IMR-90 (cell line): Measurements from ENCODE around the gene CTSO. TPM values are rescaled to one million over a fixed set of nuclear protein-coding genes. Genes with fewer than 3 reads are reported as not detected.

Source experiments
- ATAC-seq: fragments of 200-7000 bp; cut with Tn5 transposase; 2 replicates; pipeline ENCODE4 v1.9.1; 2020; ENCODE audit warnings: low read depth, mild to moderate bottlenecking, moderate library complexity
- BruUV-seq: library from RNA; stranded (reverse); fragments of 400-500 nt; replicated peaks from 2 replicates; lab custom pipeline; 2021; lab: Mats Ljungman, UMichigan
- CTCF ChIA-PET: fragments of 300-600 bp; formaldehyde crosslinking; extraction: SDS; loops from one replicate; lab custom pipeline; 2021; ENCODE audit warnings: antibody characterized with exemption; lab: Yijun Ruan, JAX
- POLR2A ChIA-PET: fragments of 300-600 bp; sonication (Branson Sonifier 250); formaldehyde crosslinking; loops from one replicate; lab custom pipeline; 2022; ENCODE audit warnings: antibody characterized with exemption; ENCODE audit not compliant: unreplicated experiment; lab: Charles Lee
- DNase-seq: peaks from one replicate; pipeline ENCODE4 v3.0.0; 2013
- H2AFZ ChIP-seq: replicated peaks from 2 replicates; pipeline ENCODE3; 2013; ENCODE audit warnings: low read length, mild to moderate bottlenecking; ENCODE audit not compliant: poor library complexity
- H2AK5ac ChIP-seq: 2 replicates; pipeline ENCODE4 v1.6.1; 2013; ENCODE audit warnings: low read depth, low read length, inconsistent platforms
- H2AK9ac ChIP-seq: replicated peaks from 2 replicates; pipeline ENCODE3; 2013; ENCODE audit warnings: mild to moderate bottlenecking, low read depth, low read length, moderate library complexity; ENCODE audit not compliant: poor library complexity
- H2BK120ac ChIP-seq: 2 replicates; pipeline ENCODE4 v1.6.1; 2013; ENCODE audit warnings: low read depth, low read length, inconsistent platforms
- H2BK15ac ChIP-seq: 3 replicates; pipeline ENCODE4 v1.6.1; 2013; ENCODE audit warnings: low read depth, low read length, inconsistent platforms
- H2BK20ac ChIP-seq: 2 replicates; pipeline ENCODE4 v1.6.1; 2013; ENCODE audit warnings: low read depth, mild to moderate bottlenecking, inconsistent platforms, low read length, moderate library complexity
- H2BK5ac ChIP-seq: 2 replicates; pipeline ENCODE4 v1.6.1; 2013; ENCODE audit warnings: mild to moderate bottlenecking, low read depth, low read length, inconsistent platforms; ENCODE audit not compliant: poor library complexity, severe bottlenecking
- H3K14ac ChIP-seq: replicated peaks from 2 replicates; pipeline ENCODE4 v1.6.1; 2013; ENCODE audit warnings: low read depth, low read length, inconsistent platforms
- H3K18ac ChIP-seq: 2 replicates; pipeline ENCODE4 v1.6.1; 2013; ENCODE audit warnings: low read depth, low read length, control low read depth
- H3K23ac ChIP-seq: 2 replicates; pipeline ENCODE4 v1.6.1; 2013; ENCODE audit warnings: low read depth, low read length, inconsistent platforms
- H3K27ac ChIP-seq: 2 replicates; pipeline ENCODE4 v1.5.1; 2013; ENCODE audit warnings: mild to moderate bottlenecking, control low read depth, low read length; ENCODE audit not compliant: insufficient read depth
- H3K27me3 ChIP-seq: 2 replicates; pipeline ENCODE4 v1.6.1; 2013; ENCODE audit warnings: low read length; ENCODE audit not compliant: control insufficient read depth, insufficient read depth
- H3K36me3 ChIP-seq: 2 replicates; pipeline ENCODE4 v1.6.1; 2013; ENCODE audit warnings: low read length, mixed read lengths; ENCODE audit not compliant: control insufficient read depth, insufficient read depth
- H3K4ac ChIP-seq: 2 replicates; pipeline ENCODE4 v1.6.1; 2013; ENCODE audit warnings: low read depth, low read length, inconsistent platforms
- H3K4me1 ChIP-seq: 2 replicates; pipeline ENCODE4 v1.6.1; 2013; ENCODE audit warnings: low read length, mixed read lengths; ENCODE audit not compliant: control insufficient read depth, insufficient read depth
- H3K4me2 ChIP-seq: 2 replicates; pipeline ENCODE4 v1.6.1; 2013; ENCODE audit warnings: low read depth, mild to moderate bottlenecking, control low read depth, low read length, moderate library complexity
- H3K4me3 ChIP-seq: 2 replicates; pipeline ENCODE4 v1.5.1; 2013; ENCODE audit warnings: low read depth, mild to moderate bottlenecking, control low read depth, low read length, moderate library complexity; ENCODE audit not compliant: insufficient read depth
- H3K56ac ChIP-seq: 2 replicates; pipeline ENCODE4 v1.6.1; 2013; ENCODE audit warnings: low read length, inconsistent platforms; ENCODE audit not compliant: insufficient read depth; ENCODE audit errors: extremely low read depth
- H3K79me1 ChIP-seq, 2 experiments: 2 replicates each; pipeline ENCODE4 v1.6.1; 2013; ENCODE audit warnings: low read length in 2 of 2, inconsistent platforms in 1 of 2, low read depth in 1 of 2
- H3K9ac ChIP-seq: 2 replicates; pipeline ENCODE4 v1.6.1; 2013; ENCODE audit warnings: low read depth, low read length, control low read depth
- H3K9me1 ChIP-seq: 2 replicates; pipeline ENCODE4 v1.6.1; 2013; ENCODE audit warnings: low read length, inconsistent platforms; ENCODE audit not compliant: insufficient read depth
- H3K9me3 ChIP-seq: 2 replicates; pipeline ENCODE4 v1.6.1; 2013; ENCODE audit warnings: low read length; ENCODE audit not compliant: control insufficient read depth, insufficient read depth
- H4K20me1 ChIP-seq: 2 replicates; pipeline ENCODE4 v1.6.1; 2013; ENCODE audit warnings: low read length, inconsistent platforms; ENCODE audit not compliant: insufficient read depth
- H4K5ac ChIP-seq: 2 replicates; pipeline ENCODE4 v1.6.1; 2013; ENCODE audit warnings: mild to moderate bottlenecking, low read depth, low read length, control low read depth
- H4K8ac ChIP-seq, 2 experiments: 2 replicates each; pipeline ENCODE4 v1.6.1; 2013; ENCODE audit warnings: low read depth in 2 of 2, low read length in 2 of 2, control low read depth in 1 of 2, inconsistent platforms in 1 of 2
- H4K91ac ChIP-seq: 2 replicates; pipeline ENCODE4 v1.6.1; 2013; ENCODE audit warnings: low read depth, low read length, inconsistent platforms; ENCODE audit not compliant: insufficient read depth
- BHLHE40 ChIP-seq: fragments of 150-350 bp; IDR thresholded peaks from 2 replicates; pipeline ENCODE4 v1.6.1; 2016; ENCODE audit warnings: mild to moderate bottlenecking, low read depth, low read length
- CEBPB ChIP-seq: IDR thresholded peaks from 2 replicates; pipeline ENCODE4 v1.6.1; 2012; ENCODE audit warnings: low read depth, low read length, improper control_type of control experiment
- CHD1 ChIP-seq: IDR thresholded peaks from 2 replicates; pipeline ENCODE4 v1.6.1; 2012; ENCODE audit warnings: low read depth, low read length, improper control_type of control experiment
- ELK1 ChIP-seq: fragments of 150-350 bp; IDR thresholded peaks from 2 replicates; pipeline ENCODE4 v1.6.1; 2016; ENCODE audit warnings: low read depth, mild to moderate bottlenecking, low read length, moderate library complexity, borderline replicate concordance
- MAFK ChIP-seq: IDR thresholded peaks from 2 replicates; pipeline ENCODE4 v1.6.1; 2012; ENCODE audit warnings: low read depth, low read length, improper control_type of control experiment
- MAZ ChIP-seq: IDR thresholded peaks from 2 replicates; pipeline ENCODE4 v1.6.1; 2012; ENCODE audit warnings: low read depth, mild to moderate bottlenecking, low read length, improper control_type of control experiment, moderate library complexity, borderline replicate concordance
- MXI1 ChIP-seq: IDR thresholded peaks from 2 replicates; pipeline ENCODE4 v1.6.1; 2012; ENCODE audit warnings: low read depth, mild to moderate bottlenecking, low read length, moderate library complexity, borderline replicate concordance
- NFE2L2 ChIP-seq: fragments of 150-350 bp; IDR thresholded peaks from 2 replicates; pipeline ENCODE4 v1.6.1; 2016; ENCODE audit warnings: low read depth, mild to moderate bottlenecking, low read length
- POLR2A ChIP-seq: IDR thresholded peaks from 2 replicates; pipeline ENCODE4 v1.6.1; 2012; ENCODE audit warnings: mild to moderate bottlenecking, low read depth, low read length
- RAD21 ChIP-seq: IDR thresholded peaks from 2 replicates; pipeline ENCODE4 v1.6.1; 2012; ENCODE audit warnings: low read length, improper control_type of control experiment
- RCOR1 ChIP-seq: IDR thresholded peaks from 2 replicates; pipeline ENCODE4 v1.6.1; 2012; ENCODE audit warnings: mild to moderate bottlenecking, low read length, improper control_type of control experiment; ENCODE audit not compliant: insufficient replicate concordance
- RFX5 ChIP-seq: IDR thresholded peaks from 2 replicates; pipeline ENCODE4 v1.8.0; 2012; ENCODE audit warnings: low read depth, mild to moderate bottlenecking, low read length, moderate library complexity
- SMC3 ChIP-seq: fragments of 150-350 bp; IDR thresholded peaks from 2 replicates; pipeline ENCODE4 v1.6.1; 2016; ENCODE audit warnings: low read depth, mild to moderate bottlenecking, antibody characterized with exemption, low read length, moderate library complexity
- dilution Hi-C: fragments of 300-500 bp; cut with HindIII; formaldehyde crosslinking; loops from one replicate; pipeline ENCODE4 v1.14.3; 2018; ENCODE audit warnings: low sequenced_read_pairs; ENCODE audit not compliant: unreplicated experiment
- in situ Hi-C: fragments of 300-500 bp; cut with MboI; formaldehyde crosslinking; loops from 3 replicates; pipeline ENCODE4 v1.14.3; 2019; ENCODE audit warnings: low sequenced_read_pairs, inconsistent platforms, mixed read lengths
- intact Hi-C: fragments of 100-400 bp; cut with micrococcal nuclease; formaldehyde crosslinking; loops from 2 replicates; pipeline ENCODE4 v1.10.0; 2022
- polyA plus RNA-seq, 3 experiments: library from polyadenylated mRNA; depleted of rRNA; stranded (reverse); fragments of >200 nt; gene quantifications; 2 replicates each; pipeline ENCODE4 v1.2.3, GENCODE V29; 2012; ENCODE audit warnings: low replicate concordance in 1 of 3
- total RNA-seq: library from RNA; depleted of rRNA; stranded (reverse); fragments of >200 nt; gene quantifications from 2 replicates; pipeline ENCODE4 v1.2.3, GENCODE V29; 2012

Gene CTSO
- total and polyA plus RNA-seq, 2 of the 4 experiments (the other 2 are of a cell fraction): 2.9 to 3.9 TPM

- H3K36me3 ChIP-seq: no peaks in the 10 kb centered on the region
- POLR2A ChIA-PET: no interaction called here
- no peaks in the 10 kb centered on the region for H4K20me1 ChIP-seq
- no peak overlapping the region for H3K4me3 ChIP-seq
- H3K23ac ChIP-seq: no peak overlapping the region
- H2BK20ac ChIP-seq: no peak overlapping the region
- no peak overlapping the region for H2BK5ac ChIP-seq
- H3K27me3 ChIP-seq: no peaks in the 10 kb centered on the region
- no peaks in the 10 kb centered on the region for H3K4me1 ChIP-seq
- H4K91ac ChIP-seq: no peak overlapping the region
- H3K14ac ChIP-seq: no peak overlapping the region
- in situ Hi-C loops (no loop called here), dilution Hi-C loops (no loop called here), intact Hi-C loops (no loop called here)
- H2AK5ac ChIP-seq: no peak overlapping the region
- H3K9ac ChIP-seq: no peak overlapping the region
- H3K27ac ChIP-seq: no peak overlapping the region
- no peak overlapping the region for H2BK120ac ChIP-seq
- CTCF ChIA-PET: interaction anchor here (0.8 to 1.6 kb wide), 2 partner anchors 10 to 26 kb away, joined by 3 read pairs; no protein-coding TSS in a partner anchor
- H2AK9ac ChIP-seq: no peak overlapping the region
- H2BK15ac ChIP-seq: no peak overlapping the region
- no peak overlapping the region for H3K4ac ChIP-seq
- H3K18ac ChIP-seq: no peak overlapping the region
- no peak overlapping the region for H4K5ac ChIP-seq
- H3K9me3 ChIP-seq: 0 out of 2 replicates have a peak, but pooled peaks cover 1% of the 10 kb centered on the region
- H3K9me1 ChIP-seq: no peaks in the 10 kb centered on the region
- no TSS peak for BruUV-seq
- H2AFZ ChIP-seq: no peak overlapping the region
- no peak overlapping the region for H4K8ac ChIP-seq
- ATAC-seq (no peak), DNase-seq (no peak)
- H3K79me1 ChIP-seq: no peaks in the 10 kb centered on the region
- no peak overlapping the region for H3K4me2 ChIP-seq
- H3K56ac ChIP-seq: no peak overlapping the region
- TF ChIP-seq MAFK: no peak
- no peak for TF ChIP-seq NFE2L2
- no peak for TF ChIP-seq RFX5
- no peak for TF ChIP-seq RAD21
- TF ChIP-seq ELK1: no peak
- no peak for TF ChIP-seq RCOR1
- TF ChIP-seq SMC3: no peak
- no peak for TF ChIP-seq BHLHE40
- TF ChIP-seq MAZ: no peak
- TF ChIP-seq MXI1: no peak
- TF ChIP-seq CHD1: no peak
- no peak for TF ChIP-seq CEBPB
- TF ChIP-seq POLR2A: no peak
Observed at GRCh38 chr4:155879767-155880166, 73.9 kb downstream of the CTSO start.
